WTC11 (cell line): Measurements from ENCODE around the gene CLEC4E. TPM values are rescaled to one million over a fixed set of nuclear protein-coding genes. Genes with fewer than 3 reads are reported as not detected.

Source experiments
- ATAC-seq: fragments of 200-7000 bp; cut with Tn5 transposase; 2 replicates; pipeline ENCODE4 v1.10.0; 2021; ENCODE audit warnings: mild to moderate bottlenecking, moderate library complexity
- CTCF ChIA-PET: fragments of 300-600 bp; sonication (Branson Sonifier 250); formaldehyde crosslinking; loops from one replicate; lab custom pipeline; 2021; ENCODE audit warnings: antibody characterized with exemption; lab: Charles Lee
- POLR2A ChIA-PET: fragments of 350-600 bp; sonication (Branson Sonifier 250); formaldehyde crosslinking; loops from one replicate; lab custom pipeline; 2021; ENCODE audit warnings: antibody characterized with exemption; lab: Charles Lee
- DNase-seq: peaks from one replicate; pipeline ENCODE4 v3.0.0; 2021; ENCODE audit warnings: low spot score
- H3K27ac Mint-ChIP-seq: 2 replicates; pipeline ENCODE4 v1.8.0; 2021; ENCODE audit warnings: mixed read lengths
- H3K27me3 Mint-ChIP-seq: 2 replicates; pipeline ENCODE4 v1.8.0; 2021; ENCODE audit warnings: low read depth, mild to moderate bottlenecking, moderate library complexity, mixed read lengths
- H3K36me3 Mint-ChIP-seq: 2 replicates; pipeline ENCODE4 v1.8.0; 2021; ENCODE audit warnings: mixed read lengths
- H3K4me1 Mint-ChIP-seq: 2 replicates; pipeline ENCODE4 v1.8.0; 2022; ENCODE audit warnings: mixed read lengths
- H3K4me3 Mint-ChIP-seq: 2 replicates; pipeline ENCODE4 v1.8.0; 2021; ENCODE audit warnings: mild to moderate bottlenecking, moderate library complexity, mixed read lengths
- H3K9me3 Mint-ChIP-seq: 2 replicates; pipeline ENCODE4 v1.8.0; 2021; ENCODE audit warnings: mixed read lengths
- CREM ChIP-seq: sonication (generic); formaldehyde crosslinking; IDR thresholded peaks from 2 replicates; pipeline ENCODE4 v1.8.1; 2022; ENCODE audit warnings: mild to moderate bottlenecking, missing genetic modification reagents, moderate library complexity
- ETV6 ChIP-seq: sonication (generic); formaldehyde crosslinking; IDR thresholded peaks from 2 replicates; pipeline ENCODE4 v1.8.1; 2022; ENCODE audit warnings: mild to moderate bottlenecking, missing genetic modification reagents
- FOXK1 ChIP-seq: sonication (generic); formaldehyde crosslinking; IDR thresholded peaks from 2 replicates; pipeline ENCODE4 v1.8.0; 2022; ENCODE audit warnings: mild to moderate bottlenecking, moderate library complexity, missing genetic modification reagents
- GABPB1 ChIP-seq: sonication (generic); formaldehyde crosslinking; IDR thresholded peaks from 2 replicates; pipeline ENCODE4 v1.8.1; 2023; ENCODE audit warnings: mild to moderate bottlenecking, missing genetic modification reagents
- GRHL2 ChIP-seq: fragments of 250-450 bp; sonication (Bioruptor Pico); IDR thresholded peaks from 2 replicates; pipeline ENCODE4 v1.8.0; 2022; ENCODE audit warnings: mild to moderate bottlenecking, moderate library complexity; ENCODE audit not compliant: insufficient replicate concordance, severe bottlenecking
- MAX ChIP-seq: sonication (generic); formaldehyde crosslinking; IDR thresholded peaks from 2 replicates; pipeline ENCODE4 v1.8.0; 2022; ENCODE audit warnings: mild to moderate bottlenecking, missing genetic modification reagents
- MYBL2 ChIP-seq: sonication (generic); formaldehyde crosslinking; IDR thresholded peaks from 2 replicates; pipeline ENCODE4 v1.8.1; 2023; ENCODE audit warnings: mild to moderate bottlenecking, moderate library complexity, missing genetic modification reagents
- NFE2L1 ChIP-seq: sonication (generic); formaldehyde crosslinking; IDR thresholded peaks from 2 replicates; pipeline ENCODE4 v1.8.1; 2023; ENCODE audit warnings: missing genetic modification reagents
- NR3C1 ChIP-seq: sonication (generic); formaldehyde crosslinking; conservative IDR thresholded peaks from 2 replicates; pipeline ENCODE4 v1.8.1; 2023; ENCODE audit warnings: low read depth, mild to moderate bottlenecking, missing genetic modification reagents
- ZBTB43 ChIP-seq: sonication (generic); formaldehyde crosslinking; IDR thresholded peaks from 2 replicates; pipeline ENCODE4 v1.8.1; 2023; ENCODE audit warnings: mild to moderate bottlenecking, missing genetic modification reagents
- ZNF138 ChIP-seq: sonication (generic); formaldehyde crosslinking; conservative IDR thresholded peaks from 2 replicates; pipeline ENCODE4 v1.8.1; 2022; ENCODE audit warnings: mild to moderate bottlenecking, moderate library complexity, missing genetic modification reagents
- ZNF423 ChIP-seq: fragments of 250-450 bp; sonication (Bioruptor Pico); IDR thresholded peaks from 2 replicates; pipeline ENCODE4 v2.1.2; 2022; ENCODE audit warnings: mild to moderate bottlenecking, moderate library complexity
- ZNF532 ChIP-seq: fragments of 250-450 bp; sonication (Bioruptor Pico); IDR thresholded peaks from 2 replicates; pipeline ENCODE4 v1.9.0; 2021; ENCODE audit warnings: mild to moderate bottlenecking, borderline replicate concordance
- total RNA-seq: library from RNA; stranded (reverse); gene quantifications from 3 replicates; pipeline ENCODE4 v1.2.3, GENCODE V29; 2021
- TF ChIP-seq, protein P1 (sequence below): sonication (generic); formaldehyde crosslinking; IDR thresholded peaks from 2 replicates; pipeline ENCODE4 v1.8.1; 2023; ENCODE audit warnings: mild to moderate bottlenecking, missing genetic modification reagents
- TF ChIP-seq, protein P2 (sequence below): sonication (generic); formaldehyde crosslinking; IDR thresholded peaks from 2 replicates; pipeline ENCODE4 v1.8.0; 2023; ENCODE audit warnings: missing genetic modification reagents
- TF ChIP-seq, protein P3 (sequence below): fragments of 200-600 bp; IDR thresholded peaks from 2 replicates; pipeline ENCODE4 v1.8.0; 2022; ENCODE audit warnings: antibody characterized with exemption
- TF ChIP-seq, protein P4 (sequence below): sonication (generic); formaldehyde crosslinking; IDR thresholded peaks from 2 replicates; pipeline ENCODE4 v1.8.1; 2023; ENCODE audit warnings: mild to moderate bottlenecking, missing genetic modification reagents, moderate library complexity

CLEC4E gene
- total RNA-seq, 1 experiment from 2014 or later: not detected

- no peaks in the 10 kb centered on the region for H3K36me3 Mint-ChIP-seq
- POLR2A ChIA-PET: no interaction called here
- DNase-seq (no peak), ATAC-seq (no peak)
- no peaks in the 10 kb centered on the region for H3K27me3 Mint-ChIP-seq
- no peak overlapping the region for H3K4me3 Mint-ChIP-seq
- no peak overlapping the region for H3K27ac Mint-ChIP-seq
- CTCF ChIA-PET: interaction anchor here (0.7 kb wide), 1 partner anchor 310 kb away, joined by 3 read pairs; no protein-coding TSS in a partner anchor
- H3K4me1 Mint-ChIP-seq: no peaks in the 10 kb centered on the region
- no peaks in the 10 kb centered on the region for H3K9me3 Mint-ChIP-seq
- TF ChIP-seq, protein P1, sequence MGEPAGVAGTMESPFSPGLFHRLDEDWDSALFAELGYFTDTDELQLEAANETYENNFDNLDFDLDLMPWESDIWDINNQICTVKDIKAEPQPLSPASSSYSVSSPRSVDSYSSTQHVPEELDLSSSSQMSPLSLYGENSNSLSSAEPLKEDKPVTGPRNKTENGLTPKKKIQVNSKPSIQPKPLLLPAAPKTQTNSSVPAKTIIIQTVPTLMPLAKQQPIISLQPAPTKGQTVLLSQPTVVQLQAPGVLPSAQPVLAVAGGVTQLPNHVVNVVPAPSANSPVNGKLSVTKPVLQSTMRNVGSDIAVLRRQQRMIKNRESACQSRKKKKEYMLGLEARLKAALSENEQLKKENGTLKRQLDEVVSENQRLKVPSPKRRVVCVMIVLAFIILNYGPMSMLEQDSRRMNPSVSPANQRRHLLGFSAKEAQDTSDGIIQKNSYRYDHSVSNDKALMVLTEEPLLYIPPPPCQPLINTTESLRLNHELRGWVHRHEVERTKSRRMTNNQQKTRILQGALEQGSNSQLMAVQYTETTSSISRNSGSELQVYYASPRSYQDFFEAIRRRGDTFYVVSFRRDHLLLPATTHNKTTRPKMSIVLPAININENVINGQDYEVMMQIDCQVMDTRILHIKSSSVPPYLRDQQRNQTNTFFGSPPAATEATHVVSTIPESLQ (CRISPR knock-in tag): no peak
- TF ChIP-seq ZNF532 (CRISPR knock-in tag) (no peak), MAX (CRISPR knock-in tag) (no peak), ETV6 (CRISPR knock-in tag) (no peak), NFE2L1 (CRISPR knock-in tag) (no peak), NR3C1 (CRISPR knock-in tag) (no peak), FOXK1 (CRISPR knock-in tag) (no peak), GABPB1 (no peak), ZBTB43 (no peak), MYBL2 (CRISPR knock-in tag) (no peak), ZNF138 (CRISPR knock-in tag) (no peak), CREM (CRISPR knock-in tag) (no peak), ZNF423 (CRISPR knock-in tag) (no peak), GRHL2 (CRISPR knock-in tag) (no peak)
- TF ChIP-seq, protein P2, sequence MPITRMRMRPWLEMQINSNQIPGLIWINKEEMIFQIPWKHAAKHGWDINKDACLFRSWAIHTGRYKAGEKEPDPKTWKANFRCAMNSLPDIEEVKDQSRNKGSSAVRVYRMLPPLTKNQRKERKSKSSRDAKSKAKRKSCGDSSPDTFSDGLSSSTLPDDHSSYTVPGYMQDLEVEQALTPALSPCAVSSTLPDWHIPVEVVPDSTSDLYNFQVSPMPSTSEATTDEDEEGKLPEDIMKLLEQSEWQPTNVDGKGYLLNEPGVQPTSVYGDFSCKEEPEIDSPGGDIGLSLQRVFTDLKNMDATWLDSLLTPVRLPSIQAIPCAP: no peak
- TF ChIP-seq, protein P3, sequence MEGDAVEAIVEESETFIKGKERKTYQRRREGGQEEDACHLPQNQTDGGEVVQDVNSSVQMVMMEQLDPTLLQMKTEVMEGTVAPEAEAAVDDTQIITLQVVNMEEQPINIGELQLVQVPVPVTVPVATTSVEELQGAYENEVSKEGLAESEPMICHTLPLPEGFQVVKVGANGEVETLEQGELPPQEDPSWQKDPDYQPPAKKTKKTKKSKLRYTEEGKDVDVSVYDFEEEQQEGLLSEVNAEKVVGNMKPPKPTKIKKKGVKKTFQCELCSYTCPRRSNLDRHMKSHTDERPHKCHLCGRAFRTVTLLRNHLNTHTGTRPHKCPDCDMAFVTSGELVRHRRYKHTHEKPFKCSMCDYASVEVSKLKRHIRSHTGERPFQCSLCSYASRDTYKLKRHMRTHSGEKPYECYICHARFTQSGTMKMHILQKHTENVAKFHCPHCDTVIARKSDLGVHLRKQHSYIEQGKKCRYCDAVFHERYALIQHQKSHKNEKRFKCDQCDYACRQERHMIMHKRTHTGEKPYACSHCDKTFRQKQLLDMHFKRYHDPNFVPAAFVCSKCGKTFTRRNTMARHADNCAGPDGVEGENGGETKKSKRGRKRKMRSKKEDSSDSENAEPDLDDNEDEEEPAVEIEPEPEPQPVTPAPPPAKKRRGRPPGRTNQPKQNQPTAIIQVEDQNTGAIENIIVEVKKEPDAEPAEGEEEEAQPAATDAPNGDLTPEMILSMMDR: no peak
- TF ChIP-seq, protein P4, sequence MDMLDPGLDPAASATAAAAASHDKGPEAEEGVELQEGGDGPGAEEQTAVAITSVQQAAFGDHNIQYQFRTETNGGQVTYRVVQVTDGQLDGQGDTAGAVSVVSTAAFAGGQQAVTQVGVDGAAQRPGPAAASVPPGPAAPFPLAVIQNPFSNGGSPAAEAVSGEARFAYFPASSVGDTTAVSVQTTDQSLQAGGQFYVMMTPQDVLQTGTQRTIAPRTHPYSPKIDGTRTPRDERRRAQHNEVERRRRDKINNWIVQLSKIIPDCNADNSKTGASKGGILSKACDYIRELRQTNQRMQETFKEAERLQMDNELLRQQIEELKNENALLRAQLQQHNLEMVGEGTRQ (CRISPR knock-in tag): no peak
Observed at GRCh38 chr12:8581098-8581784, 40.5 kb upstream of the CLEC4E start.
